Measurements from ENCODE around the gene KIF26B. TPM values are rescaled to one million over a fixed set of nuclear protein-coding genes. Genes with fewer than 3 reads are reported as not detected.

Gene KIF26B
- total and polyA plus RNA-seq, 10 of the 15 experiments (the other 5 are each of a cell fraction or from before 2014, with no cell fraction given): 0.35 to 11.6 (median 2.2) TPM

- TF ChIP-seq PKNOX1 (IDR thresholded peaks at IDR 0.05): no peak
- no peak for TF ChIP-seq ATF7 (IDR thresholded peaks at IDR 0.05; ENCODE audit: low read depth)
- TF ChIP-seq SKIL (IDR thresholded peaks at IDR 0.05; ENCODE audit: low read depth, poor library complexity, severe bottlenecking): no peak
- TF ChIP-seq RFX5 (IDR thresholded peaks at IDR 0.05; ENCODE audit: low read depth, low read length): no peak
- TF ChIP-seq SP1 (IDR thresholded peaks at IDR 0.05; ENCODE audit: low read depth, low read length): no peak
- no peak for TF ChIP-seq RELA (IDR thresholded peaks at IDR 0.05; ENCODE audit: borderline replicate concordance, partially characterized antibody)
- TF ChIP-seq CBX5 (IDR thresholded peaks at IDR 0.05; ENCODE audit: low read depth): no peak
- TF ChIP-seq CUX1 (IDR thresholded peaks at IDR 0.05; ENCODE audit: insufficient replicate concordance, low read depth, low read length): no peak
- no peak for TF ChIP-seq NBN (IDR thresholded peaks at IDR 0.05)
- TF ChIP-seq SUZ12 (IDR thresholded peaks at IDR 0.05; ENCODE audit: unreplicated experiment): no peak
- no peak for TF ChIP-seq SREBF2 (IDR thresholded peaks at IDR 0.05; ENCODE audit: low read length)
- no peak for TF ChIP-seq CHD2 (IDR thresholded peaks at IDR 0.05; ENCODE audit: borderline replicate concordance, low read depth, low read length)
- TF ChIP-seq MTA3 (IDR thresholded peaks at IDR 0.05; ENCODE audit: borderline replicate concordance, low read length): peak; percentile 47; the same call in 1 of the 2 replicates
- peak; percentile 82; the same call in 1 of the 2 replicates for TF ChIP-seq IRF4 (IDR thresholded peaks at IDR 0.05; ENCODE audit: low read depth, low read length)
- no peak for TF ChIP-seq MEF2A (IDR thresholded peaks at IDR 0.05; ENCODE audit: insufficient read depth, low read depth, low read length)
- no peak for TF ChIP-seq CHD4 (IDR thresholded peaks at IDR 0.05)
- no peak for TF ChIP-seq BRCA1 (IDR thresholded peaks at IDR 0.05; ENCODE audit: low read depth, low read length)
- no peak for TF ChIP-seq NFYB (IDR thresholded peaks at IDR 0.05; ENCODE audit: insufficient read depth, low read depth, low read length)
- no peak for TF ChIP-seq RAD51 (IDR thresholded peaks at IDR 0.05)
- TF ChIP-seq IKZF1 (conservative IDR thresholded peaks at IDR 0.05): peak; percentile 48
- TF ChIP-seq GABPA (IDR thresholded peaks at IDR 0.05; ENCODE audit: low read depth): no peak
- TF ChIP-seq BMI1 (IDR thresholded peaks at IDR 0.05; ENCODE audit: borderline replicate concordance): no peak
- TF ChIP-seq SREBF1 (IDR thresholded peaks at IDR 0.05; ENCODE audit: low read length): no peak
- TF ChIP-seq DPF2 (IDR thresholded peaks at IDR 0.05): no peak
Measured at GRCh38 chr1:245648749-245649522, 494.2 kb downstream of the KIF26B start (continued).
